NCI-H510A treated with DMSO at 0.1 percent for 48 hours (cell line): Measurements from ENCODE around the gene GABRQ.
"Not testable (repeated sequence)": the region's sequence is repeated elsewhere in the genome, so short reads cannot be mapped to it uniquely, and the experiment has no call there.

Source experiments
- DNase-seq: peaks from one replicate; lab custom pipeline; 2025; lab: John Stamatoyannopoulos, UW

GABRQ gene

DNA sequence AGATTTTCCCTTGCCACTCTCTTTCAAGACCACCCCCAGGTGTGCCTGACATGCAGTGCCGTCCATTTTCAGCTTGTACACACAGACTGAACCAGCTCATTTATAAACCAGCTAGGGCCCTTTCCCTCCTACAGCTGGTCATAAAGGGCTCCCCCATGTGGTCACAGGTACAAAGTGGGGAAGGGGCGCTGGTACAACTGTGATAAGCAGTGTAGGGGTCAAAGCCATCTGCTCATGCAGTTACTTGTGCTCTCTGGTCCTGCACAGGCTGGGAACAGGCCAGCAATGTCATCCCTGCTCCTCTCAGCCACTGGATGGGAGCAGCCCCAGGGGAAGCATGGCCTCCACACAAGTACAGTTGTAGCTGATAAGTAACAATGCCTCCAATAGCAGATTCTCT, 20.6 kb downstream of the GABRQ start:
- DNase-seq = no peak

DNA sequence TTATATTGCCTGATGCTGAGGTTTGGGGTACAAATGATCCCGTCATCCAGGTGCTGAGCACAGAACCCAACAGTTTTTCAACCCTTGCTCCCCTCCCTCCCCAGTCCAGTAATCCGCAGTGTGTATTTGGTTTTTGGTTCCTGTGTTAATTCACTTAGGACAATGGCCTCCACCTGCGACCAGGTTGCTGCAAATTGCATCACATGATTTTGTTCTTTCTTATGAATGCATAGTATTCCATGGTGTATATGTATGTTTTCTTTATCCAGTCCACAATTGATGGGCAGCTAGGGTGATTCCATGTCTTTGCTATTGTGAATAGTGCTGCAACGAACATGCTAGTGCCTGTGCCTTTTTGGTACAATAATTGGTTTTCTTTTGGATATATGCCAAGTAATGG, 25.4 kb downstream of the GABRQ start:
- no peak for DNase-seq

DNA sequence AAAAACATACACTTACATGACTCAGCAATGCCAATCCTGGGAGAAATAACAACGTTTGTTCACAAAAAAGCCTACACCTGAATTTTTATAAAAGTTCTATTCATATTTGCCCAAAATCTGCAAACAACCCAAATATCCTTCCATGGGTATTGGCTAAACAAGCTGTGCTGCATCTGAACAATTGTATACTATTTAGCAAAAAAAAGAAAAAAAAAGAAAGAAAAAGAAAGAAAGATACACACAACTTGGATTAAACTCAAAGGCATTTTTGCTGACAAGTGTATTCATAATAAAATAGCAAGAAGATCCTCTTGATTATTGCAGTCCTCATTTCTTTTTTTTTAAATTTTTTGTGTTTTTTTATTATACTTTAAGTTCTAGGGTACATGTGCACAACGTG, 36.4 kb downstream of the GABRQ start:
- DNase-seq = no peak

DNA sequence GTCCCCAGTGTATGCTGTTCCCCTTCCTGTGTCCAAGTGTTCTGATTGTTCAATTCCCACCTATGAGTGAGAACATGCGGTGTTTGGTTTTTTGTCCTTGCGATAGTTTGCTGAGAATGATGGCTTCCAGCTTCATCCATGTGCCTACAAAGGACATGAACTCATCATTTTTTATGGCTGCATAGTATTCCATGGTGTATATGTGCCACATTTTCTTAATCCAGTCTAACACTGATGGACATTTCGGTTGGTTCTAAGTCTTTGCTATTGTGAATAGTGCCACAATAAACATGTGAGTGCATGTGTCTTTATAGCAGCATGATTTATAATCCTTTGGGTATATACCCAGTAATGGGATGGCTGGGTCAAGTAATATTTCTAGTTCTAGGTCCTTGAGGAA, 37.0 kb downstream of the GABRQ start:
- DNase-seq = not testable (repeated sequence)

DNA sequence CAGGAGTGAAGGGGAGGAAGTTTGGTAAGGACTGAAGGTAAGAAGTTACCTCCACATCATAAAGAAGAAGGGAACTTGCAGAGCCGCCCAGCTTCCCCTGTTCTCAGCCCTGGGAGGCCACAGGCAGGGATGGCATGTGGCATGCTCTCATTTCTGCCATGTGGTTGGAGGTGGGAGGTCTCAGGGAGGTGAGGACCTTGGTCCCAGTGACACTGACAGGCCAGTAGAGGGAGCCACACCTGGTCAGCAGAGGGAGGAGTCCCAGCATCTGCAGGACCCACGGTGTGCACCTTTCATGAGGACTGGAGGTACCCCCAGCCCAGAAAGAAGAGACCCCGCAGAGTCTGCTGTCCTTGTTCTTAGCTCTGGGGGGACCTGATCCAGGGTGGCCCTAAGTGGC, 43.3 kb downstream of the GABRQ start:
- not testable (repeated sequence) for DNase-seq

DNA sequence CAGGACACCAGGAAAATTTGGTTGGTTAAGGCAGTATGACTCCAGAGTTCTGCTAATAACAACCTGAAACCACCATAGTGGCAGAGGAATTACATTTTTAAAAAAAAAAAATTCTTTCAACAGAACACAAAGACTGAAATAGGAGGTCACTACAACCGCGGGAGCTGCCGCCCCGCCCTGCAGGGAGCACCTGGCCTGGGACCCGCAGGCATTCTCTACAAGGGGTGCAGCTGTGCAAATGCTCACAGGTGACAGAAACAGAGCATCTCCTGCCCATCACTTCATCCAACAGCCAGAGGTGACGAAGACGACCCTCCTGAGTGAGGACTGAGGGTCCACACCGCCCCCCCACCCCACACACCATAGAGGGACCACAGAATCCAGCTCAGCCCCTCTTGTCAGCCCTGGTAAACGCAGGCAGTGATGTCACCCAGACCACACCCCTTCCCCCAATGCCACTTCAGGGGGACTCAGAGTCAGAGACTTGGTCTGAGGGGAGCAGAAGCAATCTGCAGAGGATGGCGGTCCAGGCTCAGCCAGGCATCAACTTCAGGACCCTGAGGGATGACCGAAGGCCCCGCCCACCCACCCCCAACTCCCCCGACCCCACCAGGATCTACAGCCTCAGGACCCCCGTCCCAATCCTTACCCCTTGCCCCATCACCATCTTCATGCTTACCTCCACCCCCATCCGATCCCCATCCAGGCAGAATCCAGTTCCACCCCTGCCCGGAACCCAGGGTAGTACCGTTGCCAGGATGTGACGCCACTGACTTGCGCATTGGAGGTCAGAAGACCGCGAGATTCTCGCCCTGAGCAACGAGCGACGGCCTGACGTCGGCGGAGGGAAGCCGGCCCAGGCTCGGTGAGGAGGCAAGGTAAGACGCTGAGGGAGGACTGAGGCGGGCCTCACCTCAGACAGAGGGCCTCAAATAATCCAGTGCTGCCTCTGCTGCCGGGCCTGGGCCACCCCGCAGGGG, 60.5 kb downstream of the GABRQ start, which contains the start of gene MAGEA3:
Gene MAGEA3, plus strand, starts transcription at position 843 of the 980 bp plus-strand sequence. CDS start 2,039 bp downstream, outside the sequence.
- DNase-seq = not testable (repeated sequence)

DNA sequence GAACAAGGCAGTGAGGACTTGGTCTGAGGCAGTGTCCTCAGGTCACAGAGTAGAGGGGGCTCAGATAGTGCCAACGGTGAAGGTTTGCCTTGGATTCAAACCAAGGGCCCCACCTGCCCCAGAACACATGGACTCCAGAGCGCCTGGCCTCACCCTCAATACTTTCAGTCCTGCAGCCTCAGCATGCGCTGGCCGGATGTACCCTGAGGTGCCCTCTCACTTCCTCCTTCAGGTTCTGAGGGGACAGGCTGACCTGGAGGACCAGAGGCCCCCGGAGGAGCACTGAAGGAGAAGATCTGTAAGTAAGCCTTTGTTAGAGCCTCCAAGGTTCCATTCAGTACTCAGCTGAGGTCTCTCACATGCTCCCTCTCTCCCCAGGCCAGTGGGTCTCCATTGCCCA, 62.7 kb downstream of the GABRQ start:
- DNase-seq = not testable (repeated sequence)

DNA sequence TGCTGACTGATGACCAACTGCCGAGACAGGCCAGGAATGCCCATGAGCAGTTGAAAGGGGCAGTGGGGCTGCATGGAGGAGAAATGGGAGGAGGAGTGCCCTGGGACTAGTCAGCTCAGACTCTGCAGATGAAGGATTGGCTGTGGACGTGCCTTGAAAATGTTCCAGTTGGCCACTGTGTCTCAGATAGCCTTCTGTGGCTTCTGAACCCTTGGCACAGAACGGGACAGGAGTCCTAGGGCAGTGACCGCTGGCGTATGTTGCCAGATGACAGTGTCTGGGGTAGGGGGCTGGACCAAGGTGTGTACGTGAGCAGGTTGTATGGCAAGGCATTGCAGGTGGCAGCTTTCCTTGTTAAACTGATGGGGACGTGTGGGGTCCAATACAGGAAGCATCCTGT, 68.8 kb downstream of the GABRQ start:
- DNase-seq = not testable (repeated sequence)
